GM21786 (cell line): ENCODE data around the gene DRAP1.
"Not testable (repeated sequence)": the region's sequence is repeated elsewhere in the genome, so short reads cannot be mapped to it uniquely, and the experiment has no call there.

Experiments
- ATAC-seq: cut with Tn5 transposase; IDR thresholded peaks from one replicate; pipeline ENCODE4 v1.9.1; 2021; ENCODE audit not compliant: unreplicated experiment

DRAP1 gene

GRCh38 chr11:65886826-65887722 lies 32.2 kb upstream of the DRAP1 start:
- ATAC-seq, result no peak

- no peak for ATAC-seq
These were observed 31.5 kb upstream of the DRAP1 start for GRCh38 chr11:65887723-65888162.

GRCh38 chr11:65888163-65888814 lies 30.9 kb upstream of the DRAP1 start, which contains the start of gene FIBP:
FIBP (minus strand) TSS chr11:65888471; CDS start chr11:65888418, 53 bp downstream.
- peak; percentile 52 for ATAC-seq

DNA sequence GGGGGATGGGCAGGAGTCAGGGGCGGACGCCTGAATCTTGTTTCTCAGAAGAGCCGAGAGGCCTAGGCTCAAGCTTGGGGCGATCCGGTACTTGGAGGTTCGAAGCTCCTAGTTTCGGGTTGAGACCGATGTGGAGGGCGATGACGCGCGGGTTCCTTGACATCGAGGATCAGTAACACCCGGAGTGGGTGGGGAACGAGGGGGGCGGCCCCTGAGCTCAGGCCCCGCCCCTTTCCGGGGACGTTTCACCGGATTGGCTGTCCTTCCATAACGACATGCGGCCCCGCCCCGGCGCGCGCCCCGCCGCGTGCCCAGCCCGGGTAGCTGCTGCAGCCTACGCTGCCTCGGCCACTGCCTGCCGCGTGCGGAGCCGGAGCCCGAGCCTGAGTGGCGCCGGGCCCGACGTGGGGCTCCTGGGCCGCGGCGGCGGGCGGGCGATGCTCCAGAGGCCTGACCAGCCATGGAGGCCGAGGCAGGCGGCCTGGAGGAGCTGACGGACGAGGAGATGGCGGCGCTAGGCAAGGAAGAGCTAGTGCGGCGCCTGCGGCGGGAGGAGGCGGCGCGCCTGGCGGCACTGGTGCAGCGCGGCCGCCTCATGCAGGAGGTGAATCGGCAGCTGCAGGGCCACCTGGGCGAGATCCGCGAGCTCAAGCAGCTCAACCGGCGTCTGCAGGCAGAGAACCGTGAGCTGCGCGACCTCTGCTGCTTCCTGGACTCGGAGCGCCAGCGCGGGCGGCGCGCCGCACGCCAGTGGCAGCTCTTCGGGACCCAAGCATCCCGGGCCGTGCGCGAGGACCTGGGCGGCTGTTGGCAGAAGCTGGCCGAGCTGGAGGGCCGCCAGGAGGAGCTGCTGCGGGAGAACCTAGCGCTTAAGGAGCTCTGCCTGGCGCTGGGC lies 28.7 kb upstream of the DRAP1 start, which contains the start of gene CCDC85B:
Gene CCDC85B (plus strand): TSS at position 350 of the 895 bp plus-strand sequence. CDS start 111 bp downstream, at position 461.
- ATAC-seq, result peak; percentile 40

DNA sequence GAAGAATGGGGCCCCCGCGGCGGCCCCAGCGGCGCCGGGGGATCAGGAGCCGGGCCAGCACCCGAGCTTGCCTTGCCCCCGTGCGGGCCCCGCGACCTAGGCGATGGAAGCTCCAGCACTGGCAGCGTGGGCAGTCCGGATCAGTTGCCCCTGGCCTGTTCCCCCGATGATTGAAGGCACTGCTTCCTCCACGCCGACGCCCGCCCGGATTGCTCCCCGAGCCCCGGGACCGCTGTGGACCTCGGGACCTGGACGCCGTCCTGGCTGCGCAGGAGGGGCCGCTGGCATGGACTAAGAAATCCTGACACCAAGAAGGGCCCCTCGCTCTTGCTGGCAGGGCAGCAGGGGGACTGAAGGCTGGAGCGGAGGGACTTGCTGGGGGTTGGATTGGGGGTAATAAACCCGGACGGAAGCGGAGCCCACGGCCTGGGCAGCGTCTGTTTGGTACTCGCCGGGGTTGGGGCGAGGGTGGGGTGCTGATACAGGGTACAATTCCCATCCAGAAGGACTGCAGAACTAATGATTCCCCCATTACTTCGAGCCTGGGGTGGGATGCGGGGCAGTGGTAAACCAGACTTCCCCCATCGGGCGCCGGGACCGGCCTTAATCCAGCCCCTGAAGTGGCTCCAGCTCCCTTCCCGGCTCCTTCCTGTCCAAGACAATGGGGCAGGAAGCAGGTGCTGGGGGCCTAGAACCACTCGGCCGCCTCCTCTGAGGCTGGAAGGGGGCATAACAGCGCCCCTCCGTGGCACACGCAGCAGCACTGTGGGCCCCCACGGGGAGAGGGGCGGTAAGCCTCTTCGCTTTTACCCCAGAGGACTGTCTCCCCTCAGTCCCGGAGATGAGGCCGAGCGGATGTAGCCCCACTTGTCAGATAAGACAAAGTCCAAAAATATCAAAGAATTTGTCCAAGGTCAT lies 27.7 kb upstream of the DRAP1 start:
- ATAC-seq, result no peak

GRCh38 chr11:65892137-65892540 lies 27.1 kb upstream of the DRAP1 start:
- not testable (repeated sequence) for ATAC-seq

DNA sequence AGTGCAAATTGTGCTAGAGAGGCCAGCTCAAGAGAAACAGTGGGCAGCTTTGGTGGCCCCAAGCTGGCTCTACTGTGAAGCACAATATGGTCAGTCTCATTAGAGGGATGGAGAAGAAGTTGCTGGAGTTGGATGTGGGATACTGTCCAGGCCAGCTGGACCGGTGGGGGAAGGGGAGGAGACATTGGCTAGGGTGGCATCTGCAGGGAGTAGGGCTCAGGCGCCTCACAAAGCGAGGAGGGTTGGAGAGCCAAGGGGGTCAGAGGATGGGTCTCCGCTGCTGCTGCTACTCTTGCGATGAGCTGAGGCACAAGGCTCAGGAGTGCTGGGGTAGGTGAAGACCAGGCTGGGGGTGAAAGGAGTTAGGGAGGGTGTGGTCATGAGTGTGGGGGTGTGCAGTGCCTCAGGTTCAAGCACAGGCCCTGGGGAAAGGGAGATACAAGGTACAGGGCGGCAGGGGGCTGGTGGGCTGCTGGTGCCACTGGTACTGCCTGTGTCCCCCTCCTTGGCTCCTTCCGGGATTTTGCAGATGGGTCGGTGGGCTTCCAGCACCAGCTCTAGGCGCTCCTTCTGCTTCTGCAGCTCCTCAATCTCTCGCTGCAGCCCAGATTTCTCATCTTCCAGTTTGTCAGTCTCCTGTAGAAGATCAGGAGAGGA lies 26.4 kb upstream of the DRAP1 start:
- ATAC-seq, result no peak

- ATAC-seq, result no peak
These were observed 25.1 kb upstream of the DRAP1 start for GRCh38 chr11:65894034-65894591.

GRCh38 chr11:65895482-65895981 lies 23.7 kb upstream of the DRAP1 start:
- no peak for ATAC-seq

DNA sequence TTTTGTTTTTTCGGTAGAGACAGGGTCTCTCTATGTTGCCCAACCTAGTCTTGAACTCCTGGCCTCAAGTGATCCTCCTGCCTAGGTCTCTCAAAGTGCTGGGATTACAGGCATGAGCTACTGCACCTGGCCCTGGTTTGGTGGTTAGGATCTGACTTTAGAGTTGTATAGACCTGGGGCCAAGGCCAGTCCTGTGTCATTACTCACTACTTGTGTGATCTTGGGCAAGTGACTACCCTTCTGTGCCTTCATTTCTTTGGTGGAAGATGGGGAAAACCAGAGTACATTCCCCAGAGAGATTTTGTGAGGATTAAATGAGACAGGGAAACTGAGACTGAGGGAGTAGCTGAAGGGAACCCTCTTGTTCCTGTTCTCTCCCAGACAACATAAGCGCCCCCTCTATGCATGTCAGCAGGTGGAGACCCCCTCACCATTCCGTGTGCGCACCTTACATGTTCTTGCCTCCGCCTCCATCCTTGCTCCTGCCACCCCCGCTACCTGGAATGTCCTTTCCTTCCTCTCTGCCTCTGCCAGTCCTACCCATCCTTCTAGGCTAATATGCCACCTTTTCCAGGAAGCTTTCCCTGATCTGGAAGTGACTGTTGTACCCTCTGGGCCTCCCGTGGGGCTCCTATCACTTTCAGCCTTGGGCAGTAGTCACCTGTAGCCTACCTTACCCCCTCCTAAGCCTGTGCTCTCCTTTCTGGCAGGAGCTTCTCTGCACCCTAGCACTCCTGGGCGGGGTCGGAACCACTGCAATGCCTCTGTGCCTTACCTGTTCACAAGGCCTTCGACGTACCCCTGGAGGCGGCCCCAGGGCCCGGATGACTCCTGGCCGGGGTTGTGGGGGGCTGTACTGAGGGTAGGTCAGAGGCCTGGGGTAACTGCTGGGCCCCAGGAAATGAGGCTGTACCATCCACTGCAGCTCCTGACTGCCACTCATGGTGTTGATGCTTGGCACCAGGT lies 22.9 kb upstream of the DRAP1 start:
- no peak for ATAC-seq

DNA sequence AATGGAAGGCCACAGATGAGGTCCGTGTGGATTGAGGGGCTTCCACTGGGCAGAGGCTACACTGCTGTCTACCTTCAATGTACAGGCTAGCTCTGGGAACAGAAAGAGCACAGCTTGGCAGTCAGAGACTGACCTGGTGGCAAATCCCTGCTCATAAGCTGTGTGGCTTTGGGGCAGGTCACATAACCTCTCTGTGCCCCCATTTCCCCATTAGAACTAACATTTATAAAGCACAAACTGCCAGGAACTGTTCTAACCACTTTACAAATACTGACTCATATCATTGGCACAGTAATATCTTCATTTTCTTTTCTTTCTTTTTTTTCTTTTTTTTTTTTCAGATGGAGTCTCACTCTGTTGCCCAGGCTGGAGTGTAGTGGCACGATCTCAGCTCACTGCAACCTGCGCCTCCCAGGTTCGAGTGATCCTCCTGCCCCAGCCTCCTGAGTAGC lies 22.2 kb upstream of the DRAP1 start:
- ATAC-seq, result no peak

DNA sequence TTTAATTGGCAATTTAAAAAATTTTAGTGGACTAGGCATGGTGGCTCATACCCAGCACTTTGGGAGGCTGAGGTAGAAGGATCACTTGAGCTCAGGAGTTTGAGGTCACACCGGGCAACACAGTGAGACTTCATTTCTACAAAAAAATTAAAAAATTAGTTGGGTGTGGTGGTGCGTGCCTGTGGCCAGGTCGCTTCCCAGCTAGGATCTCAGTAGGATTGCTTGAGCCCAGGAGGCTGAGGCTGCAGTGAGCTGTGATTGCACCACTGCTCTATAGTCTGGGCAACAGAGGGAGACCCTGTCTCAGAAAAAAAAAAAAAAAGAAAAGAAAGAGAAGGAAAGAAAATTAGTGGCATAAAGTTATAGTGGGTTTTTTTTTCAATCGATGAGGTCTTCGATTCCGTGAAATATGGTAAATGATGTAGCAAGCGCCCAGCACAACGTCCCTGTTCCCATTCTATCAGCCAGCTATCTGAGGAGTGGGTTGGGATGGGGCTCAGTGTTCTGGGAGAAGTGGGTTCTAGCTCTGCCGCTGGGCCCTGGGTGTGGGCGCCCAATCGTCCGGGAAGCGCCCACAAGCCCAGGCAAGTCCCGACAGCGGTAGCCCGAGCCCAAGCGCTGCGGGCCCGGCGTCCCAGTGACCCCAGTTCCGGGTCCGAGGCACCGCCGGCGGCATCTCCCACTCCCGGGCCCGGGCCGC lies 20.4 kb upstream of the DRAP1 start:
- no peak for ATAC-seq

GRCh38 chr11:65899356-65900124 lies 19.7 kb upstream of the DRAP1 start:
- no peak for ATAC-seq

GRCh38 chr11:65900125-65900898 lies 18.9 kb upstream of the DRAP1 start, which contains the start of gene FOSL1:
FOSL1 (minus strand) TSS chr11:65900388; CDS start chr11:65900339, 49 bp downstream.
- ATAC-seq, result peak; percentile 79

DNA sequence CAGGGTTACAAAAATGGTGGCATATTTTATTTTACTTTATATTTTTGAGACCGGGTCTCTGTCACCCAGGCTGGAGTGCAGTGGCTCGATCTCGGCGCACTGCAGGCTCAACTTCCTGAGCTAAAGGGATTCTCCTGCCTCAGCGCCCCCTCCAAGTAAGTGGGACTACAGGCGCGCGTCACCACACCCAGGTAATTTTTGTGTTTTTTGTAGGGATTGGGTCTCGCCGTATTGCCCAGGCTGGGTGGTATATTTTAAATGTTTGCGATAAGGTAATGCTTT lies 18.4 kb upstream of the DRAP1 start:
- no peak for ATAC-seq

DNA sequence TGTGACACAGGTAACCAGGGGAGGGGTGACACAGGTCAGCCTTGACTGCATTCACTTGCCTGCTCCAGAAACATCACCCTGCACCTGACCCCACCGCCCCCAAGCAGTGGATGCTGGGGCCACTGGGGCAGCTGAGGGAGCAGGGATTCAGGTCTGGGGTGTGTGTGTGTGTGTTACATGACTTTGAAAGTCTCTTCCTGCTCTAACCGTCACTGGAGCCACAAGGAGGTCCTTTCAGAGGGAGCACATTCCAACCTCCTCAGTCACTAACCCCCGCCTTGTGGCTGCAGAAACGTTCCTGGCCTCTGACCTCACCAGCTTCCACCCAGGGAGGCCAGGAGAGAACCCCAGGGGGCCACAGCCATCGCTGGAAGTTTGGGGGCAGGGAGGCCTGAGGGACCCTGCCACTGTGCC lies 16.2 kb upstream of the DRAP1 start:
- no peak for ATAC-seq
